ENCODE results near the gene KRT12.
"Not testable (repeated sequence)": the region's sequence is repeated elsewhere in the genome, so short reads cannot be mapped to it uniquely, and the experiment has no call there.

The KRT12 gene

GRCh38 chr17:40817103-40817682, 49.8 kb downstream of the KRT12 start:
- no peak for DNase-seq (ENCODE audit: low read depth in 1 of 2, low spot score in 1 of 2)

GRCh38 chr17:40816569-40816968, 50.5 kb downstream of the KRT12 start:
- DNase-seq (ENCODE audit: low read depth in 1 of 2, low spot score in 1 of 2): no peak

- no peak for DNase-seq (ENCODE audit: low read depth in 1 of 2, low spot score in 1 of 2)
Measured at GRCh38 chr17:40815381-40815780, 51.6 kb downstream of the KRT12 start.

- not testable (repeated sequence) for DNase-seq (ENCODE audit: low read depth in 1 of 2, low spot score in 1 of 2)
Measured at GRCh38 chr17:40814657-40815056, 52.4 kb downstream of the KRT12 start.

GRCh38 chr17:40813804-40814203, 53.2 kb downstream of the KRT12 start:
- no peak for DNase-seq (ENCODE audit: low read depth in 1 of 2, low spot score in 1 of 2)

- DNase-seq (ENCODE audit: low read depth in 1 of 2, low spot score in 1 of 2): no peak
Measured at GRCh38 chr17:40812639-40813038, 54.4 kb downstream of the KRT12 start.
